Endothelial cell of umbilical vein (primary cell): Measurements from ENCODE around the gene TEKT1. TPM values are rescaled to one million over a fixed set of nuclear protein-coding genes. Genes with fewer than 3 reads are reported as not detected.

Experiments used
- BruUV-seq: library from RNA; stranded (reverse); fragments of 400-500 nt; replicated peaks from 2 replicates; lab custom pipeline; 2021; lab: Mats Ljungman, UMichigan
- CTCF ChIA-PET: fragments of 300-600, 350-600 bp; sonication (Branson Sonifier 250); formaldehyde crosslinking; loops from one replicate; lab custom pipeline; 2021; ENCODE audit warnings: antibody characterized with exemption, inconsistent platforms; lab: Charles Lee
- POLR2A ChIA-PET: fragments of 300-600, 350-600 bp; sonication (Branson Sonifier 250); formaldehyde crosslinking; loops from one replicate; lab custom pipeline; 2021; ENCODE audit warnings: antibody characterized with exemption, inconsistent platforms; lab: Charles Lee
- DNase-seq: peaks from one replicate; pipeline ENCODE4 v3.0.0-alpha.2; 2011; ENCODE audit warnings: low read depth, low spot score
- FAIRE-seq: peaks from 2 replicates; lab custom pipeline; 2011; peaks lifted over from hg19 to GRCh38; lab: Jason Lieb, UNC
- H2AFZ ChIP-seq: 2 replicates; pipeline ENCODE4 v1.6.0; 2012; ENCODE audit warnings: low read depth, low read length, control low read depth, inconsistent platforms
- H3K27ac ChIP-seq: 2 replicates; pipeline ENCODE4 v1.5.1; 2011; ENCODE audit warnings: low read depth, mild to moderate bottlenecking, control low read depth, low read length, moderate library complexity; ENCODE audit not compliant: insufficient read depth
- H3K27me3 ChIP-seq, 2 experiments: 2 replicates each; pipeline versions ENCODE4 v1.6.0 to v1.6.1; 2011; ENCODE audit warnings: low read length in 2 of 2, mixed read lengths in 1 of 2; ENCODE audit not compliant: control insufficient read depth in 2 of 2, insufficient read depth in 2 of 2
- H3K36me3 ChIP-seq, 2 experiments: 2 replicates in 1 of 2; 3 replicates in 1 of 2; pipeline ENCODE4 v1.5.1; 2011; ENCODE audit warnings: low read length in 2 of 2, mild to moderate bottlenecking in 1 of 2, moderate library complexity in 1 of 2; ENCODE audit not compliant: control insufficient read depth in 2 of 2, insufficient read depth in 2 of 2; ENCODE audit errors: extremely low read depth in 1 of 2
- H3K4me1 ChIP-seq: 3 replicates; pipeline ENCODE4 v1.5.1; 2011; ENCODE audit warnings: mild to moderate bottlenecking, low read length; ENCODE audit not compliant: control insufficient read depth, insufficient read depth; ENCODE audit errors: extremely low read depth
- H3K4me2 ChIP-seq: 2 replicates; pipeline ENCODE4 v1.6.1; 2011; ENCODE audit warnings: low read length, control low read depth, mixed read lengths; ENCODE audit not compliant: insufficient read depth
- H3K4me3 ChIP-seq, 3 experiments: fragments of 200-600 bp in 1 of 3; sonication (generic), shearing (Covaris generic) in 1 of 3; replicated peaks in 1 of 3; 2 replicates each; pipeline ENCODE4 v1.5.1; 2011 to 2016; ENCODE audit warnings: control low read depth in 3 of 3, low read length in 3 of 3, mild to moderate bottlenecking in 2 of 3, inconsistent platforms in 1 of 3, low read depth in 1 of 3, moderate library complexity in 1 of 3; ENCODE audit not compliant: insufficient read depth in 1 of 3
- H3K79me2 ChIP-seq: 2 replicates; pipeline ENCODE4 v1.6.0; 2012; ENCODE audit warnings: low read length, inconsistent platforms; ENCODE audit not compliant: control insufficient read depth, insufficient read depth
- H3K9ac ChIP-seq: replicated peaks from 2 replicates; pipeline ENCODE3; 2011; ENCODE audit warnings: low read length, control low read depth; ENCODE audit not compliant: insufficient read depth; ENCODE audit errors: extremely low read depth
- H3K9me1 ChIP-seq: replicated peaks from 3 replicates; pipeline ENCODE4 v1.6.0; 2011; ENCODE audit warnings: mild to moderate bottlenecking, low read length; ENCODE audit not compliant: control insufficient read depth, insufficient read depth; ENCODE audit errors: extremely low read depth
- H3K9me3 ChIP-seq: replicated peaks from 2 replicates; pipeline ENCODE4 v1.5.1; 2012; ENCODE audit warnings: low read length, inconsistent platforms; ENCODE audit not compliant: control insufficient read depth, insufficient read depth
- H4K20me1 ChIP-seq: replicated peaks from 2 replicates; pipeline ENCODE3; 2011; ENCODE audit warnings: mild to moderate bottlenecking, low read length; ENCODE audit not compliant: control insufficient read depth, insufficient read depth; ENCODE audit errors: extremely low read depth
- CTCF ChIP-seq, 2 donors: IDR thresholded peaks; 1 replicate in 1 of 2; 2 replicates in 1 of 2; pipeline ENCODE4 v1.5.1; 2011; ENCODE audit warnings: low read length in 2 of 2, mild to moderate bottlenecking in 2 of 2, moderate library complexity in 2 of 2, control low read depth in 1 of 2, inconsistent platforms in 1 of 2, low read depth in 1 of 2; ENCODE audit not compliant: insufficient read depth in 1 of 2; ENCODE audit errors: extremely low read depth in 1 of 2
- EZH2 ChIP-seq: IDR thresholded peaks from 2 replicates; pipeline ENCODE4 v1.6.1; 2012; ENCODE audit warnings: borderline replicate concordance, low read depth, mild to moderate bottlenecking, moderate library complexity, low read length, inconsistent platforms; ENCODE audit not compliant: severe bottlenecking
- FOS ChIP-seq: IDR thresholded peaks from 2 replicates; pipeline ENCODE4 v1.6.1; 2011; ENCODE audit warnings: mild to moderate bottlenecking, low read length, moderate library complexity, borderline replicate concordance; ENCODE audit not compliant: insufficient read depth
- GATA2 ChIP-seq: IDR thresholded peaks from 2 replicates; pipeline ENCODE4 v1.7.0; 2011; ENCODE audit warnings: low read depth, mild to moderate bottlenecking, moderate library complexity, mixed read lengths, low read length; ENCODE audit not compliant: insufficient read length, insufficient read depth
- JUN ChIP-seq: IDR thresholded peaks from 2 replicates; pipeline ENCODE4 v1.6.1; 2011; ENCODE audit warnings: borderline replicate concordance, low read depth; ENCODE audit not compliant: insufficient read length, insufficient read depth
- MAX ChIP-seq: IDR thresholded peaks from 2 replicates; pipeline ENCODE4 v1.6.1; 2011; ENCODE audit not compliant: insufficient read depth, insufficient read length
- MYC ChIP-seq: IDR thresholded peaks from one replicate; pipeline ENCODE4 v1.6.1; 2011; ENCODE audit warnings: mild to moderate bottlenecking, low read depth, low read length
- POLR2A ChIP-seq: IDR thresholded peaks from 2 replicates; pipeline ENCODE4 v1.6.1; 2012; ENCODE audit warnings: low read depth, mild to moderate bottlenecking, control low read depth, low read length
- POLR2AphosphoS5 ChIP-seq: IDR thresholded peaks from 2 replicates; pipeline ENCODE4 v1.6.1; 2012; ENCODE audit warnings: low read depth, mild to moderate bottlenecking, control low read depth, low read length, moderate library complexity; ENCODE audit not compliant: insufficient read depth
- dilution Hi-C: fragments of 300-500 bp; cut with MboI; formaldehyde crosslinking; loops from one replicate; pipeline ENCODE4 v1.15.0; 2019; ENCODE audit warnings: low sequenced_read_pairs; ENCODE audit not compliant: extremely low pct_ligation_motif_present
- intact Hi-C: fragments of 100-400 bp; cut with micrococcal nuclease; formaldehyde crosslinking; loops from one replicate; pipeline ENCODE4 v1.10.0; 2022
- polyA plus RNA-seq, 4 experiments: library from polyadenylated mRNA; depleted of rRNA in 3 of 4; stranded (reverse) in 3 of 4; unstranded in 1 of 4; fragments of >200 nt; gene quantifications; 2 replicates each; pipeline versions ENCODE4 v1.2.1 to v1.2.3, GENCODE V29; 2011 to 2012; ENCODE audit warnings: missing spikeins in 1 of 4
- total RNA-seq: library from RNA; stranded (reverse); gene quantifications from 2 replicates; pipeline ENCODE4 v1.2.3, GENCODE V29; 2021

TEKT1 gene
- total and polyA plus RNA-seq, 2 donors (not counting 3 experiments of a cell fraction or from before 2014, with no cell fraction given) = not detected

- no peaks in the 10 kb centered on the region for H3K9me3 ChIP-seq
- CTCF ChIA-PET = interaction anchor here (1.3 kb wide), 1 partner anchor 115 kb away, joined by 4 read pairs; no protein-coding TSS in a partner anchor
- no TSS peak for BruUV-seq
- no peak for DNase-seq
- H3K9ac ChIP-seq = no peak overlapping the region
- no peak overlapping the region for H3K27ac ChIP-seq
- dilution Hi-C loops (no loop called here), intact Hi-C loops (no loop called here)
- FAIRE-seq = no peak
- no peak overlapping the region for H3K4me3 ChIP-seq
- no peaks in the 10 kb centered on the region for H3K79me2 ChIP-seq
- H3K36me3 ChIP-seq = no peaks in the 10 kb centered on the region
- no peak for TF ChIP-seq EZH2
- TF ChIP-seq POLR2AphosphoS5 = no peak
- TF ChIP-seq MYC = no peak
- no peak for TF ChIP-seq POLR2A
- no peak for TF ChIP-seq CTCF (IDR thresholded peaks at IDR 0.05; ENCODE audit: extremely low read depth in 1 of 2, insufficient read depth in 1 of 2, low read depth in 1 of 2, low read length in 2 of 2)
- TF ChIP-seq MAX = no peak
- no peak for TF ChIP-seq FOS
- TF ChIP-seq GATA2 = no peak
- no peak for TF ChIP-seq JUN
- POLR2A ChIA-PET = no interaction called here
- H4K20me1 ChIP-seq = no peaks in the 10 kb centered on the region
- H3K4me2 ChIP-seq = no peak overlapping the region
- no peaks in the 10 kb centered on the region for H3K4me1 ChIP-seq
- H3K27me3 ChIP-seq = peaks cover 7 to 27% of the 10 kb centered on the region in 2 experiments
- no peaks in the 10 kb centered on the region for H3K9me1 ChIP-seq
- no peak overlapping the region for H2AFZ ChIP-seq
Measured at GRCh38 chr17:6780886-6781285, 50.6 kb downstream of the TEKT1 start.
